Measurements from ENCODE around the gene PSMC3IP. TPM values are rescaled to one million over a fixed set of nuclear protein-coding genes. Genes with fewer than 3 reads are reported as not detected.

Gene PSMC3IP
- total and polyA plus RNA-seq, 2 of the 4 experiments (the other 2 are of a cell fraction): 5.6 to 9.8 TPM

DNA sequence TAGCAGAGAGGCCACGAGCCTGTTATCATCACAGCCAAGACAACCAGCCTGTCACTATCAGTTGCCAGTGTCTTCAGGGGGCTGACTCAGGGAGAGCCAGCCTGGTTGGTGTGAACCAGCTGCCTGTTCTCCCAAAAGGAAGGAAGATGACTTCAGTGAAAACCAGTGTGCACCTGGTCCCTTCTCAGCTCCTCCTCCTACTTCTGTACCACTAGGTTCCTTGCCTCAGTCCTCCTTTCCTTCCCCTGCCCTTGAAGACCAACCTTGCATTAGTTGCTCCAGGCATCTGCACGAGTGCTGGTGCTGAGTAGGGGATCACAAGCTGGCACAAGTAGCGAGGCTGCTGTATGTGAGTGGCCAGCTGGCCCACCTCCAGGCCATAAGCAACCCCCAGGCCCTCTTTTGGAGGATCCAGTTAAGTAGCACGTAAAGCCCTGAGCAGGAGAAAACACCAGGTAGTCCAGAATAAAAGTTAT is 40.5 kb upstream of the PSMC3IP start:
- in situ Hi-C loops (cut with MboI; ENCODE audit: low sequenced_read_pairs) (no loop called here), intact Hi-C loops (cut with micrococcal nuclease) (no loop called here), dilution Hi-C loops (cut with HindIII; ENCODE audit: low sequenced_read_pairs, unreplicated experiment) (no loop called here)
- Histone ChIP-seq H2AK5ac (ENCODE audit: low read depth, low read length) (no peak overlapping the region), H3K27me3 (ENCODE audit: control insufficient read depth, insufficient read depth, low read length) (no peaks in the 10 kb centered on the region; the same call in 1 of the 2 replicates), H3K56ac (ENCODE audit: extremely low read depth, insufficient read depth, low read length) (no peak overlapping the region), H3K4me1 (ENCODE audit: control insufficient read depth, insufficient read depth, low read length) (no peaks in the 10 kb centered on the region), H2BK5ac (ENCODE audit: low read depth, low read length, poor library complexity, severe bottlenecking) (no peak overlapping the region), H3K18ac (ENCODE audit: low read depth, low read length) (no peak overlapping the region), H3K14ac (replicated peaks; ENCODE audit: low read depth, low read length) (no peak overlapping the region), H3K23ac (ENCODE audit: low read depth, low read length) (no peak overlapping the region), H3K9me3 (ENCODE audit: control insufficient read depth, insufficient read depth, low read length) (no peaks in the 10 kb centered on the region), H4K5ac (ENCODE audit: low read depth, low read length) (no peak overlapping the region), H2BK120ac (ENCODE audit: low read depth, low read length) (no peak overlapping the region), H3K79me1 (ENCODE audit: low read depth in 1 of 2, low read length in 2 of 2) (no peaks in the 10 kb centered on the region; a peak in 1 of 4 replicates), H2BK15ac (ENCODE audit: low read depth, low read length) (no peak overlapping the region), H4K8ac (ENCODE audit: low read depth in 2 of 2, low read length in 2 of 2) (no peak overlapping the region), H3K4me2 (ENCODE audit: low read depth, low read length) (no peak overlapping the region), H2BK20ac (ENCODE audit: low read depth, low read length) (no peak overlapping the region), H4K20me1 (ENCODE audit: insufficient read depth, low read length) (no peaks in the 10 kb centered on the region), H3K36me3 (ENCODE audit: control insufficient read depth, insufficient read depth, low read length) (peaks cover 24% of the 10 kb centered on the region), H3K4ac (ENCODE audit: low read depth, low read length) (no peak overlapping the region), H3K4me3 (ENCODE audit: insufficient read depth, low read depth, low read length) (no peak overlapping the region), H4K91ac (ENCODE audit: insufficient read depth, low read depth, low read length) (no peak overlapping the region), H3K9ac (ENCODE audit: low read depth, low read length) (no peak overlapping the region), H3K27ac (ENCODE audit: insufficient read depth, low read length) (no peak overlapping the region), H2AK9ac (replicated peaks; ENCODE audit: low read depth, low read length, poor library complexity) (no peak overlapping the region), H3K9me1 (ENCODE audit: insufficient read depth, low read length) (peaks cover 4% of the 10 kb centered on the region; the same call in 1 of the 2 replicates), H2AFZ (replicated peaks; ENCODE audit: low read length, poor library complexity) (no peak overlapping the region)
- 14% methylated on average over 1 of the region's 4 CpGs; no CpG with 5 or more reads in 1 of the 2 experiments for WGBS, 2 experiments (ENCODE audit: extremely low coverage in 2 of 2, insufficient read length in 1 of 2)
- DNase-seq (no peak), ATAC-seq (ENCODE audit: low read depth) (no peak)
- CTCF ChIA-PET: no interaction called here
- no TSS peak for BruUV-seq (replicated peaks)
- no peak for TF ChIP-seq POLR2A (IDR thresholded peaks at IDR 0.05; ENCODE audit: low read depth, low read length)
- no peak for TF ChIP-seq MAZ (IDR thresholded peaks at IDR 0.05; ENCODE audit: borderline replicate concordance, low read depth, low read length)
- no peak for TF ChIP-seq CEBPB (IDR thresholded peaks at IDR 0.05; ENCODE audit: low read depth, low read length)
- no peak for TF ChIP-seq RAD21 (IDR thresholded peaks at IDR 0.05; ENCODE audit: low read length)
- TF ChIP-seq NFE2L2 (IDR thresholded peaks at IDR 0.05; ENCODE audit: low read depth, low read length): no peak
- no peak for TF ChIP-seq RCOR1 (IDR thresholded peaks at IDR 0.05; ENCODE audit: insufficient replicate concordance, low read length)
- no peak for TF ChIP-seq SMC3 (IDR thresholded peaks at IDR 0.05; ENCODE audit: low read depth, low read length)
- POLR2A ChIA-PET (ENCODE audit: unreplicated experiment): interaction anchor here (0.9 kb wide), 1 partner anchor 9 kb away, joined by 4 read pairs; the partner anchor contains the start of genes RETREG3 and TUBG1
